ENCODE measurements around the gene RNF214. TPM values are rescaled to one million over a fixed set of nuclear protein-coding genes. Genes with fewer than 3 reads are reported as not detected.
"Not testable (repeated sequence)": the region's sequence is repeated elsewhere in the genome, so short reads cannot be mapped to it uniquely, and the experiment has no call there.

Gene RNF214
- total and polyA plus RNA-seq, 2 donors (not counting 1 experiment from before 2014, with no cell fraction given) = 12.1 to 13.4 TPM

DNA sequence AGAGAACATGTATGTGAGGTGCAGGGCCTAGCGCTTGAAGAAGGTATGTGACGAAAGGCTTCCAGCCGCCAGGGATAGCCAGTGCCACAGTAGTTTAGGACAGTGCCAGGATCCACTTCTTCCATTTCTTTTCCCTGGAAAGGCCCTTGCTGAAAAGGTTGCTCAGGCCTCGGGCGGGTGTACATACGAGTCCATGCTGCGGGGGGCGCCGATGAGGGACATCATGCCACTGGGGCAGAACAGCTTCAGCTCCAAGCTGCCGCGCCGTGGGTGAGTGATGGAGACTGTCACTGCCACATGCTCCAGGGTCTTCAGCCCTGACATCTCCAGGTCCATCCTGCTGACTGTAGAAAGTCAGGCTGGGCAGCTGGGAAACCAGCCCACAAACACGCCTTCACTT is 23.8 kb upstream of the RNF214 start:
- H3K27ac ChIP-seq (ENCODE audit: insufficient read depth, low read length); H3K4me3 ChIP-seq (replicated peaks in 1 of 4; ENCODE audit: control extremely low read depth in 1 of 4, insufficient read depth in 1 of 4, low read depth in 3 of 4, low read length in 4 of 4); H3K79me2 ChIP-seq (ENCODE audit: control insufficient read depth, insufficient read depth, low read length); H3K9ac ChIP-seq (ENCODE audit: insufficient read depth, low read length); H3K27me3 ChIP-seq (ENCODE audit: control insufficient read depth, insufficient read depth, low read length); H2AFZ ChIP-seq (ENCODE audit: low read length); H4K20me1 ChIP-seq (ENCODE audit: control insufficient read depth, extremely low read depth, insufficient read depth, low read length); DNase-seq (ENCODE audit: low read depth in 2 of 2); H3K9me3 ChIP-seq (ENCODE audit: control insufficient read depth, insufficient read depth, low read depth, low read length); H3K4me2 ChIP-seq (ENCODE audit: extremely low read depth, insufficient read depth, low read length): not testable (repeated sequence)
- Histone ChIP-seq H3K4me1 (ENCODE audit: control insufficient read depth, extremely low read depth, insufficient read depth, low read length) (peaks cover 14% of the 10 kb centered on the region), H3K36me3 (ENCODE audit: control insufficient read depth, insufficient read depth, low read length) (peaks cover 12% of the 10 kb centered on the region)

DNA sequence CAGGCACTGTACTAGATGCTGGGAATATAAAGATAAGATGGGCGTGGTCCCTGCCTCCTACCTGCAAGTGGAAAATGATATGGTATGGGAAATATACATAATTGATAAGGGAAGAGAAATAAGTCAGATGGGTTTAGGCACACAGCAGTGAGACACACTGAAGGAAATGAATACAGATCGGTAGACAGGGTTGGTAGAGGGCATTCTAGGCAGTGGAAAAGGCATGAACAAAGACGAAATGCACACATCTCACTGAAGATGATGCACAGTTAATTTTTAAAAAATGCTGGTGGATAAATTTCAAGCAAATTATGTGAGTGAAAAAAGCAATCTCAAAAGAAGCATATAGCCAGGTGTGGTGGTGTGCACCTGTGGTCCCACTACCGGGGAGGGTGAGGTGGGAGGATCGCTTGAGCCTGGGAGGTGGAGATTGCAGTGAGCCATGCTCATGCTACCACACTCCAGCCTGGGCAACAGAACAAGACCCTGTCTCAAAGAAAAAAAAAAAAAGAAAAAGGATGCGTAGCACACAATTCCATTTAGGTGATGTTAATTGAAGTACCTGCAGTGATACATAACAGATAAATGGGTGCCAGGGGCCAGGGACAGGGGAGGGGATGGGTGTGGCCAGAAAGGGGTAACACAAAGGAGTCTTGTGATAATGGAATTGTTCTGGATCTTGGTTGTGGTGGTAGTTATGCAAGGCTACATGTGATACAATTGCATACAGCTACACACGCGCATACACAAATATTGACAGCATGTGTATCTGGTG is 22.9 kb upstream of the RNF214 start:
- H3K4me1 ChIP-seq (ENCODE audit: control insufficient read depth, extremely low read depth, insufficient read depth, low read length); H3K36me3 ChIP-seq (ENCODE audit: control insufficient read depth, insufficient read depth, low read length); H4K20me1 ChIP-seq (ENCODE audit: control insufficient read depth, extremely low read depth, insufficient read depth, low read length); H3K27me3 ChIP-seq (ENCODE audit: control insufficient read depth, insufficient read depth, low read length); H3K4me2 ChIP-seq (ENCODE audit: extremely low read depth, insufficient read depth, low read length); H3K27ac ChIP-seq (ENCODE audit: insufficient read depth, low read length); H3K4me3 ChIP-seq (replicated peaks in 1 of 4; ENCODE audit: control extremely low read depth in 1 of 4, insufficient read depth in 1 of 4, low read depth in 3 of 4, low read length in 4 of 4); H3K9ac ChIP-seq (ENCODE audit: insufficient read depth, low read length); H3K79me2 ChIP-seq (ENCODE audit: control insufficient read depth, insufficient read depth, low read length); H2AFZ ChIP-seq (ENCODE audit: low read length); H3K9me3 ChIP-seq (ENCODE audit: control insufficient read depth, insufficient read depth, low read depth, low read length): not testable (repeated sequence)
- DNase-seq (ENCODE audit: low read depth in 2 of 2) = peak in 1 of 2 donors; percentile 55

DNA sequence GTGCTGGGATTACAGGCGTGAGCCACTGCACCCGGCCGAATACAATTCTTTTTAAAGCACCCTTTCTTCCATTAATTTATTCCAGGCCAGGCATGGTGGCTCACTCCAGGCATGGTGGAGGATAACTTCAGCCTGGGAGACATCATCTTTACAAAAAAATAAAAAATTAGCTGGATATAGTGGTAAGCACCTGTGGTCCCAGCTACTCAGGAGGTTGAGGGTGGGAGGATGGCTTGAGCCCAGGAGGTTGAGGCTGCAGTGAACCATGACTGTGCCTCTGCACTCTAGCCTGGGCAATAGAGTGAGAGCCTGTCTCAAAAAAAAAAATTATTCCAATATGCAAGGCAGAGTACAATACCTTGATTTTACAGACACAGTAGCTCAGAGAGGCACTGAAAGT is 21.9 kb upstream of the RNF214 start:
- no peaks in the 10 kb centered on the region for H3K4me1 ChIP-seq (ENCODE audit: control insufficient read depth, extremely low read depth, insufficient read depth, low read length)
- H3K79me2 ChIP-seq (ENCODE audit: control insufficient read depth, insufficient read depth, low read length) = no peaks in the 10 kb centered on the region
- H3K4me3 ChIP-seq (replicated peaks in 1 of 4; ENCODE audit: control extremely low read depth in 1 of 4, insufficient read depth in 1 of 4, low read depth in 3 of 4, low read length in 4 of 4) = no peak overlapping the region
- H3K27me3 ChIP-seq (ENCODE audit: control insufficient read depth, insufficient read depth, low read length) = no peaks in the 10 kb centered on the region
- TF ChIP-seq, protein P1, sequence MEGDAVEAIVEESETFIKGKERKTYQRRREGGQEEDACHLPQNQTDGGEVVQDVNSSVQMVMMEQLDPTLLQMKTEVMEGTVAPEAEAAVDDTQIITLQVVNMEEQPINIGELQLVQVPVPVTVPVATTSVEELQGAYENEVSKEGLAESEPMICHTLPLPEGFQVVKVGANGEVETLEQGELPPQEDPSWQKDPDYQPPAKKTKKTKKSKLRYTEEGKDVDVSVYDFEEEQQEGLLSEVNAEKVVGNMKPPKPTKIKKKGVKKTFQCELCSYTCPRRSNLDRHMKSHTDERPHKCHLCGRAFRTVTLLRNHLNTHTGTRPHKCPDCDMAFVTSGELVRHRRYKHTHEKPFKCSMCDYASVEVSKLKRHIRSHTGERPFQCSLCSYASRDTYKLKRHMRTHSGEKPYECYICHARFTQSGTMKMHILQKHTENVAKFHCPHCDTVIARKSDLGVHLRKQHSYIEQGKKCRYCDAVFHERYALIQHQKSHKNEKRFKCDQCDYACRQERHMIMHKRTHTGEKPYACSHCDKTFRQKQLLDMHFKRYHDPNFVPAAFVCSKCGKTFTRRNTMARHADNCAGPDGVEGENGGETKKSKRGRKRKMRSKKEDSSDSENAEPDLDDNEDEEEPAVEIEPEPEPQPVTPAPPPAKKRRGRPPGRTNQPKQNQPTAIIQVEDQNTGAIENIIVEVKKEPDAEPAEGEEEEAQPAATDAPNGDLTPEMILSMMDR (conservative IDR thresholded peaks at IDR 0.05 in 1 of 2, IDR thresholded peaks at IDR 0.05 in 1 of 2; ENCODE audit: low read depth in 1 of 2, low read length in 2 of 2) = no peak
- no peak for TF ChIP-seq EZH2 (IDR thresholded peaks at IDR 0.05; ENCODE audit: low read length, missing control alignments)
- no peak overlapping the region for H3K27ac ChIP-seq (ENCODE audit: insufficient read depth, low read length)
- H3K9ac ChIP-seq (ENCODE audit: insufficient read depth, low read length) = no peak overlapping the region
- peaks cover 3% of the 10 kb centered on the region for H3K36me3 ChIP-seq (ENCODE audit: control insufficient read depth, insufficient read depth, low read length)
- no peaks in the 10 kb centered on the region for H3K9me3 ChIP-seq (ENCODE audit: control insufficient read depth, insufficient read depth, low read depth, low read length)
- no peak overlapping the region for H2AFZ ChIP-seq (ENCODE audit: low read length)
- H3K4me2 ChIP-seq (ENCODE audit: extremely low read depth, insufficient read depth, low read length) = no peak overlapping the region
- no peaks in the 10 kb centered on the region for H4K20me1 ChIP-seq (ENCODE audit: control insufficient read depth, extremely low read depth, insufficient read depth, low read length)
- DNase-seq (ENCODE audit: low read depth in 2 of 2) = no peak

DNA sequence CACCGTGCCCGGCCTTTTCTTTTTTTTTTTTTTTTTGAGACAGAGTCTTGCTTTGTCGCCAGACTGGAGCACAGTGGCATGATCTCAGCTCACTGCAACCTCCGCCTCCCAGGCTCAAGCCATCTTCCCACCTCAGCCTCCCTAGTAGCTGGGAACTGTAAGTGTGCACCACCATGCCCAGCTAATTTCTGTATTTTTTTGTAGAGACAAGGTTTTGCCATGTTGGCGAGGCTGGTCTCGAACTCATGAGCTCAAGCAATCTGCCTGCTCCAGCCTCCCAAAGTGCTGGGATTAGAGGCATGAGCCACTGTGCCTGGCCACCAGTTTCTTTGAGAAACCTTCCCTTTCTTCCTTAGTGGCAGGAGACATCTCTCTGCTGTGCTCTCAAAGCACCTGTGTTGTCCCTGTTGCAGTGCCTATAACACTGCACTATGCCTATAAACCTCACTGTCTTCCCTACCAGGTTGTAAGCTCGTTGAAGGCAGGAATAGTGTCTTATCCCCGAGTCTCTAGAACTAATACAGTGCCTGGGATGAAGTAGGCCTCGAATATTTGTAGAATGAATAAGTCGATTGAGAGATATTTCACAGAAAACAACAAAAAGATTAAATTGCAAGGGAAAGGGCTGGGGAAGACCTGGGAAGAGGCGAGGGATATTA is 19.6 kb upstream of the RNF214 start:
- H3K27me3 ChIP-seq (ENCODE audit: control insufficient read depth, insufficient read depth, low read length) = no peaks in the 10 kb centered on the region
- no peak overlapping the region for H3K4me2 ChIP-seq (ENCODE audit: extremely low read depth, insufficient read depth, low read length)
- H3K9me3 ChIP-seq (ENCODE audit: control insufficient read depth, insufficient read depth, low read depth, low read length) = no peaks in the 10 kb centered on the region
- no peak overlapping the region for H3K4me3 ChIP-seq (replicated peaks in 1 of 4; ENCODE audit: control extremely low read depth in 1 of 4, insufficient read depth in 1 of 4, low read depth in 3 of 4, low read length in 4 of 4)
- peaks cover 13% of the 10 kb centered on the region for H3K4me1 ChIP-seq (ENCODE audit: control insufficient read depth, extremely low read depth, insufficient read depth, low read length)
- no peaks in the 10 kb centered on the region for H3K79me2 ChIP-seq (ENCODE audit: control insufficient read depth, insufficient read depth, low read length)
- TF ChIP-seq, protein P1 (conservative IDR thresholded peaks at IDR 0.05 in 1 of 2, IDR thresholded peaks at IDR 0.05 in 1 of 2; ENCODE audit: low read depth in 1 of 2, low read length in 2 of 2) = no peak
- no peak for TF ChIP-seq EZH2 (IDR thresholded peaks at IDR 0.05; ENCODE audit: low read length, missing control alignments)
- peaks cover 5% of the 10 kb centered on the region for H3K36me3 ChIP-seq (ENCODE audit: control insufficient read depth, insufficient read depth, low read length)
- no peak for DNase-seq (ENCODE audit: low read depth in 2 of 2)
- H3K9ac ChIP-seq (ENCODE audit: insufficient read depth, low read length) = no peak overlapping the region
- no peak overlapping the region for H3K27ac ChIP-seq (ENCODE audit: insufficient read depth, low read length)
- H2AFZ ChIP-seq (ENCODE audit: low read length) = no peak overlapping the region
- no peaks in the 10 kb centered on the region for H4K20me1 ChIP-seq (ENCODE audit: control insufficient read depth, extremely low read depth, insufficient read depth, low read length)
